WI38 (cell line): ENCODE data around the gene SLC22A16.

Experiments
- H3K4me3 ChIP-seq: 2 replicates; pipeline ENCODE4 v1.5.1; 2011; ENCODE audit warnings: low read depth, mild to moderate bottlenecking, control low read depth, low read length
- CTCF ChIP-seq: IDR thresholded peaks from 2 replicates; pipeline ENCODE4 v1.5.1; 2012; ENCODE audit warnings: low read depth, mild to moderate bottlenecking, control low read depth, low read length

Gene SLC22A16

GRCh38 chr6:110475066-110475653, 1.3 kb downstream of the SLC22A16 start:
- H3K4me3 ChIP-seq = no peak overlapping the region
- TF ChIP-seq CTCF = no peak

GRCh38 chr6:110474500-110474899, 1.9 kb downstream of the SLC22A16 start:
- H3K4me3 ChIP-seq = no peak overlapping the region
- TF ChIP-seq CTCF = no peak

- H3K4me3 ChIP-seq = no peak overlapping the region
- TF ChIP-seq CTCF = no peak
These were observed 3.7 kb downstream of the SLC22A16 start for GRCh38 chr6:110472739-110473138.

- no peak for TF ChIP-seq CTCF
- no peak overlapping the region for H3K4me3 ChIP-seq
These were observed 4.6 kb downstream of the SLC22A16 start for GRCh38 chr6:110471726-110472365.

- TF ChIP-seq CTCF = no peak
- H3K4me3 ChIP-seq = no peak overlapping the region
These were observed 7.7 kb downstream of the SLC22A16 start for GRCh38 chr6:110468731-110469130.

- TF ChIP-seq CTCF = no peak
- H3K4me3 ChIP-seq = no peak overlapping the region
These were observed 8.8 kb downstream of the SLC22A16 start for GRCh38 chr6:110467566-110468140.

- H3K4me3 ChIP-seq = no peak overlapping the region
- TF ChIP-seq CTCF = no peak
These were observed 13.4 kb downstream of the SLC22A16 start for GRCh38 chr6:110462884-110463481.
